ENCODE data around the gene FRY.

FRY gene

GRCh38 chr13:32305646-32306045, 274.1 kb downstream of the FRY start:
- no peak for DNase-seq (ENCODE audit: low read depth, low spot score)

- DNase-seq (ENCODE audit: low read depth, low spot score), result no peak
Measured at GRCh38 chr13:32309312-32310133, 277.9 kb downstream of the FRY start.

GRCh38 chr13:32310134-32310706, 278.6 kb downstream of the FRY start:
- no peak for DNase-seq (ENCODE audit: low read depth, low spot score)

- DNase-seq (ENCODE audit: low read depth, low spot score), result no peak
Measured at GRCh38 chr13:32311188-32311897, 279.8 kb downstream of the FRY start.

DNA sequence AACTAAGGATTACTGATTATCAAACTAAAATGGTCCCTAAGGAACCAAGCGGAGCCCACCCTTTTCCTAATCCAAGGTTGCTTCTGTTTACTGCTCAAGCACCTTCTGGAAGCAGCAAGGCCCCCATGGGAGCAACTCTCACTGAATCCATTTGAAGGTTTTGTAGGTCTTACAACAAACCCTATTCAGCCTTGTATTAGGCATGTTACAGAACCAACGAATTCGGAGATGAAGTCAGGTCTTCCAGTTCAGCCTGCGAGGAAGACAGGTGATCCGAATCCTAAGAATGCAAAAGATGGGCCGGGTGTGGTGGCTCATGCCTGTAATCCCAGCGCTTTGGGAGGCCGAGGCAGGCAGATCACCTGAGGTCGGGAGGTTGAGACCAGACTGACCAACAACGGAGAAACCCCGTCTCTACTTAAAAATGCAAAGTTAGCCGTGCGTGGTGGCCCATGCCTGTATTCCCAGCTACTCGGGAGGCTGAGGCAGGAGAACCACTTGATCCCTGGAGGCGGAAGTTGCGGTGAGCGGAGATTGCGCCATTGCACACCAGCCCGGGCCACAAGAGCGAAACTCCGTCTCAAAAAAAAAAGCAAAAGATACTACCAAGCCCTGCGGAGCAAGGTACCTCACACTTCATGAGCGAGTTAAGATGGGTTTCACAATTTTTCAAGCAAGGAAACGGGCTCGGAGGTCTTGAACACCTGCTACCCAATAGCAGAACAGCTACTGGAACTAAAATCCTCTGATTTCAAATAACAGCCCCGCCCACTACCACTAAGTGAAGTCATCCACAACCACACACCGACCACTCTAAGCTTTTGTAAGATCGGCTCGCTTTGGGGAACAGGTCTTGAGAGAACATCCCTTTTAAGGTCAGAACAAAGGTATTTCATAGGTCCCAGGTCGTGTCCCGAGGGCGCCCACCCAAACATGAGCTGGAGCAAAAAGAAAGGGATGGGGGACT, 283.0 kb downstream of the FRY start:
- peak; percentile 20 for DNase-seq (ENCODE audit: low read depth, low spot score)

DNA sequence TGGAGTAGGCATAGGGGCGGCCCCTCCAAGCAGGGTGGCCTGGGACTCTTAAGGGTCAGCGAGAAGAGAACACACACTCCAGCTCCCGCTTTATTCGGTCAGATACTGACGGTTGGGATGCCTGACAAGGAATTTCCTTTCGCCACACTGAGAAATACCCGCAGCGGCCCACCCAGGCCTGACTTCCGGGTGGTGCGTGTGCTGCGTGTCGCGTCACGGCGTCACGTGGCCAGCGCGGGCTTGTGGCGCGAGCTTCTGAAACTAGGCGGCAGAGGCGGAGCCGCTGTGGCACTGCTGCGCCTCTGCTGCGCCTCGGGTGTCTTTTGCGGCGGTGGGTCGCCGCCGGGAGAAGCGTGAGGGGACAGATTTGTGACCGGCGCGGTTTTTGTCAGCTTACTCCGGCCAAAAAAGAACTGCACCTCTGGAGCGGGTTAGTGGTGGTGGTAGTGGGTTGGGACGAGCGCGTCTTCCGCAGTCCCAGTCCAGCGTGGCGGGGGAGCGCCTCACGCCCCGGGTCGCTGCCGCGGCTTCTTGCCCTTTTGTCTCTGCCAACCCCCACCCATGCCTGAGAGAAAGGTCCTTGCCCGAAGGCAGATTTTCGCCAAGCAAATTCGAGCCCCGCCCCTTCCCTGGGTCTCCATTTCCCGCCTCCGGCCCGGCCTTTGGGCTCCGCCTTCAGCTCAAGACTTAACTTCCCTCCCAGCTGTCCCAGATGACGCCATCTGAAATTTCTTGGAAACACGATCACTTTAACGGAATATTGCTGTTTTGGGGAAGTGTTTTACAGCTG, 283.9 kb downstream of the FRY start, which contains the start of the genes BRCA2 and ZAR1L:
TSS of gene BRCA2 (plus strand) at position 271 of the 790 bp plus-strand sequence. CDS start 953 bp downstream, outside the sequence.
TSS of gene ZAR1L (minus strand) at position 126 of the 790 bp plus-strand sequence. CDS start 3,438 bp downstream, outside the sequence.
- DNase-seq (ENCODE audit: low read depth, low spot score), result peak; percentile 80

- no peak for DNase-seq (ENCODE audit: low read depth, low spot score)
Measured at GRCh38 chr13:32316028-32316339, 284.4 kb downstream of the FRY start.

DNA sequence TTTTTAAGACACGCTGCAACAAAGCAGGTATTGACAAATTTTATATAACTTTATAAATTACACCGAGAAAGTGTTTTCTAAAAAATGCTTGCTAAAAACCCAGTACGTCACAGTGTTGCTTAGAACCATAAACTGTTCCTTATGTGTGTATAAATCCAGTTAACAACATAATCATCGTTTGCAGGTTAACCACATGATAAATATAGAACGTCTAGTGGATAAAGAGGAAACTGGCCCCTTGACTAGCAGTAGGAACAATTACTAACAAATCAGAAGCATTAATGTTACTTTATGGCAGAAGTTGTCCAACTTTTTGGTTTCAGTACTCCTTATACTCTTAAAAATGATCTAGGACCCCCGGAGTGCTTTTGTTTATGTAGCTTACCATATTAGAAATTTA, 284.9 kb downstream of the FRY start:
- no peak for DNase-seq (ENCODE audit: low read depth, low spot score)

GRCh38 chr13:32317716-32318465, 286.3 kb downstream of the FRY start:
- DNase-seq (ENCODE audit: low read depth, low spot score), result no peak

DNA sequence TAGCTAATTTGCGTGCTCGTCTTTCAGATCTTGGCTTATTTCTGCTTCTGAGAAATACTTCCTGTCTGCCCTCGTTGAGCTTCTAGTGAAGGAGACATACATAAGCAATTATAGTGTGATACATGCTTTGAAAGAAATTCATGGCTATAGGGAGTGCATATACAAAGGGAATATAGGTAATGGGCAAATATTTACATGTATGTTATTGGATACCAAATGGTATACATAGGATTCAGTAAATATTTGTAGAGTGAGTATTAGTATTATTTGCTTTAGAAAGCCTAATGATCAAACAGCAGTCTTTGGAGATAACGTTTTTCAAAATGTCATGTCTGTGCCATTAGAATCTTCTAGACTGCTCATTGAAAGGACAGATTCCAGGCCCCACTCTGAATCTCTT, 289.0 kb downstream of the FRY start:
- no peak for DNase-seq (ENCODE audit: low read depth, low spot score)

DNA sequence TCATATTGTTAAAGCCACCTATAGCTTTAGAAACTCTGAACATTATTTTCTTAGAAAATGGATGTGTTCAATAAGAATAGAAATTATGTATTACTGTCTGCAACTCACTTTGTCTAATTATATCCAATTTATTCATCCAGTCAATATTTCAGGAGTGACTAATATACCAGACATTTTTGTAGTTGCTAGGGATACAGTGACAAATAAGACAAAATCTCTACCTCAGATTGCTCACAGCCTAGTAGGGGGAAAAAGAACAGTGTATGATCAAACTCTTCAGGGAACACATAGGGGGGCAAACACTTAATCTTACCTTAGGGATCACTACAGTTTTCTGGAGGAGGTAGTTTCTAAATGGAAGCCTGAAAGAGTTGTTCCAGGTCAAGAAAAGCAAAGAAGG, 292.3 kb downstream of the FRY start:
- DNase-seq (ENCODE audit: low read depth, low spot score), result no peak

GRCh38 chr13:32330441-32330840, 298.9 kb downstream of the FRY start:
- no peak for DNase-seq (ENCODE audit: low read depth, low spot score)

DNA sequence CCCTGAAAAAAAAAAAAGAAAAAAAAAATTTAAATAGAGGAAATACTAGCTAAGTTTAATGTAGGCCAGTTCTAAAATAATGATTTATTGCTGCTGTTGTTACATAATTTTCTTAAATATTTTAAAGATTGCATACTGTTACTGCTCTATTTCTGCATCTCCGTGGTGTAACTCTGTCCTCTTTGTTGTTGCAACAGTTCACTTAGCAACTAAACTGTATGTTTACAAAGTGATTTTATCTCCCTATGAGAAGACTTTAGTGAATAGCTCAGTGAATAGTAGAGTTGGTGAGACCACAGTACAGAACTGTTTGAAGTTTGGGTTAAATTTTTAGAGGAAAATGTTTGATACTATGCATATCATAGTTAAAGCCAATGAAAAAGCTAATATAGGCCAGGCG, 303.1 kb downstream of the FRY start:
- no peak for DNase-seq (ENCODE audit: low read depth, low spot score)

DNA sequence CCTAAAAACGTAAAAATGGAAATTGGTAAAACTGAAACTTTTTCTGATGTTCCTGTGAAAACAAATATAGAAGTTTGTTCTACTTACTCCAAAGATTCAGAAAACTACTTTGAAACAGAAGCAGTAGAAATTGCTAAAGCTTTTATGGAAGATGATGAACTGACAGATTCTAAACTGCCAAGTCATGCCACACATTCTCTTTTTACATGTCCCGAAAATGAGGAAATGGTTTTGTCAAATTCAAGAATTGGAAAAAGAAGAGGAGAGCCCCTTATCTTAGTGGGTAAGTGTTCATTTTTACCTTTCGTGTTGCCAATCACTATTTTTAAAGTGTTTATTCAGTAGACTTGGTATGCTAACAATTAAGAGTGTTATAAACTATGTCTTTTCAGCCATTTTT, 309.3 kb downstream of the FRY start:
- DNase-seq (ENCODE audit: low read depth, low spot score), result no peak

- no peak for DNase-seq (ENCODE audit: low read depth, low spot score)
Measured at GRCh38 chr13:32347651-32348050, 316.1 kb downstream of the FRY start.

All from activated CD4-positive, CD25-positive, alpha-beta regulatory T cell treated with anti-CD3 and anti-CD28 coated beads, Interleukin-2, amount 50 U/mL, for 16 hours (primary cell).